ENCODE data around the gene DCC.

DCC gene

DNA sequence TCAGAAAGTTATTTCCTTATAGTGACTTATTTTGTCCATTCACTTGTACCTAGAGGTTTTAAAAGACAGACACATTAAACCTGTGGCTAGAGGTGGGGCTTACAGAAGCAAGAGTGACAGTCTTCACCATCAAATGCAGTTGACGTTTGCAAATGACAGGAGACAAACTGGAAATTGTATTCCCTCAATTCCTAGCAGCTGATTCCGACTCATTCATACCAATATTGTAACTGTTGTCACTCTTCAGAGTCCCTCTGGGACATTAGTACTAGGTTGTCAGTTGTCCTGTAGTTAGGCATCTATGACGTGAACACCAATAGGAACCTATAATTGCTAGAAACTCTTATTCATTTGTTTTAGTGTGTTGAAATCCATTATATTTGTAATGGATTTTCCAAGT, 794.7 kb downstream of the DCC start:
- no peak overlapping the region for H3K4me3 ChIP-seq (ENCODE audit: low read depth, low read length)

DNA sequence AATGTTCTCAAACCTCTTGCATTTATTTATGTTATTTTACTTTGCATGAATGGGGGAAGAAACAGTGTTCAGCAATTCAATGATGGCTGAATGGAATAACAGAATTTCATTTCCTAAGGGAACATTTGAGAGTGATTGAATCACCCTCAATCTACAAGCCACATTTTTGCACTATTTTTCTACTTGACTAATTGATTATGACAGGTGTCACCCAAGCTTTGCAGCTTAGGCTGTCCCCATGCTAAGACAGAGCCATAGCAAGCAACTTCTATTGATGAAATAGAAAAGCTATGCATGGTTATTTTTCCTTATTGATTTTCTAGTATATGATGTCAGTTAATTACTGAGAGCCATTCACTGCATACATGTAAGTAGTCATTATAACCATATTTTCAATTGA, 795.7 kb downstream of the DCC start:
- TF ChIP-seq, protein P1, sequence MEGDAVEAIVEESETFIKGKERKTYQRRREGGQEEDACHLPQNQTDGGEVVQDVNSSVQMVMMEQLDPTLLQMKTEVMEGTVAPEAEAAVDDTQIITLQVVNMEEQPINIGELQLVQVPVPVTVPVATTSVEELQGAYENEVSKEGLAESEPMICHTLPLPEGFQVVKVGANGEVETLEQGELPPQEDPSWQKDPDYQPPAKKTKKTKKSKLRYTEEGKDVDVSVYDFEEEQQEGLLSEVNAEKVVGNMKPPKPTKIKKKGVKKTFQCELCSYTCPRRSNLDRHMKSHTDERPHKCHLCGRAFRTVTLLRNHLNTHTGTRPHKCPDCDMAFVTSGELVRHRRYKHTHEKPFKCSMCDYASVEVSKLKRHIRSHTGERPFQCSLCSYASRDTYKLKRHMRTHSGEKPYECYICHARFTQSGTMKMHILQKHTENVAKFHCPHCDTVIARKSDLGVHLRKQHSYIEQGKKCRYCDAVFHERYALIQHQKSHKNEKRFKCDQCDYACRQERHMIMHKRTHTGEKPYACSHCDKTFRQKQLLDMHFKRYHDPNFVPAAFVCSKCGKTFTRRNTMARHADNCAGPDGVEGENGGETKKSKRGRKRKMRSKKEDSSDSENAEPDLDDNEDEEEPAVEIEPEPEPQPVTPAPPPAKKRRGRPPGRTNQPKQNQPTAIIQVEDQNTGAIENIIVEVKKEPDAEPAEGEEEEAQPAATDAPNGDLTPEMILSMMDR (IDR thresholded peaks at IDR 0.05; ENCODE audit: borderline replicate concordance, insufficient read depth, low read depth, low read length), result no peak
- no peak overlapping the region for H3K4me3 ChIP-seq (ENCODE audit: low read depth, low read length)

More for the DNA sequence above, 794.7 kb downstream of the DCC start:
- TF ChIP-seq, protein P1 (IDR thresholded peaks at IDR 0.05; ENCODE audit: borderline replicate concordance, insufficient read depth, low read depth, low read length), result no peak

DNA sequence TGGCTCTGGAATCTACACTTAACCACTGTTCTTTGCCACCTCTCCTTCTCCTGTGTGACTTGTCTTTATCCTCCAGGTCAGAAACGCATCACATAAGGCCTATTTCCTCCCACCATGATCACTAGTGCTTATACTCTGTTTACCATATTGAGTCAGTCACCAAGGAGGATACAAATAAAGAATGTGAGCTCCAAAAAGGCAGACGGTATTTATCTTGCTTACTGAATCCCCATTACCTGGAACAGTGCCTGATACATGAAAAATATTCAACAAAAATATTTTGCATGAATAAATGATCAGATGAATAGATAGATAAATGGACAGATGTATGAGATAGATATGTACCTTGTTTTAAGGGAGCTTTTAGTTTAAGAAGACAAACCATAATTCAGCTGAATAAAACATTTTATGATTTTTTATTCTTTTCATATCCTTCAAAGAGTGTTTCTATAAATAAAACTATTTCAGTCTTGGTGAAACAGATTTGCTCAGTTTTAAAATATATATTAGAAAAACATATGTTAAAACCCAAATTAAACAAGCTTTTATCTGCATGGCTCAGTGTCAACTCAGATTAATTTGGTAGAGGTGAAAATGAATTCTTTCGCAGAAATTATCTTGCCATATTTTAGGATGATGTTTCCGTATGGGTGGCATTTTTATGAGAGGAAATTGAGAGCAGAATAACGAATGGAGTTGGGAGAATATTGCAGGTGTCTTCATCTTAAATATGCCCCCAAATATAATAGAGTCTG, 799.9 kb downstream of the DCC start:
- TF ChIP-seq, protein P1 (IDR thresholded peaks at IDR 0.05; ENCODE audit: borderline replicate concordance, insufficient read depth, low read depth, low read length), result no peak
- no peak overlapping the region for H3K4me3 ChIP-seq (ENCODE audit: low read depth, low read length)

DNA sequence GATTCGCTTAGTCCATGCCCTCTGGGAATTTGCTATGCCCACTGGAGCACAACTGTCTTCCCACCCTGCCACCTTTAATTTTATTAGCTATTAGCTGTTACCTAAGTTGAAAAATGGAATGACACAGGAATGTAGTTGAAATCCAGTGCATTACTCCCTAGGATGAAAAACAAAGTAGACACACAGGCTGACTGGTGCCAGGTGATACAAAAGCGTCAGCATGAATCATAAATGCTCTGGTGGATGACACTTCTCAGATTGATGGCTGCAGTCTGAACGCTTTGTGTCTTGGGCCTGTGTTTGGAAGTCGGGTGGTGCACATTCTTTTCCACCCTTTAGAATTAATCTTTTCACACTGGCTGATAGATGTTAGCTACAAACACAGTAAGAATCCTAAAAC, 802.0 kb downstream of the DCC start:
- TF ChIP-seq, protein P1 (IDR thresholded peaks at IDR 0.05; ENCODE audit: borderline replicate concordance, insufficient read depth, low read depth, low read length), result no peak
- no peak overlapping the region for H3K4me3 ChIP-seq (ENCODE audit: low read depth, low read length)

DNA sequence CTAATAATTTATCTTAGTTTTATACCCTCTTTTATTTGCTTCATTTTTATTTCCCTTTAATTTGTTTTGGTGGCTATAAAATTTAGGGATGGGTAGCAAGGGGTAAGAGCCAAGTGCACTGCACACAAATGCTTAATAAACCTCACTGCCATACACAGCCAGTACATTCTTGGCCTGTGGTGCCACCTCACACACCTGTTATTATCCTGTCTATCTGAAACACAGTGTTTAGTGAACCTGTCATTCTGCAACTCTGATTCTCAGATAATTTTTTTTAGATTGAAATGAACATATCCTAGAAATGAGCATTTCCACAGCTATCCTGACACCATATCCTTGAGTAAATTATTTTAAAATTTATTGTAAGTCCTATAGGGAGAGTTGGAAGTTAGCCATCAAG, 807.5 kb downstream of the DCC start:
- H3K4me3 ChIP-seq (ENCODE audit: low read depth, low read length), result no peak overlapping the region
- TF ChIP-seq, protein P1 (IDR thresholded peaks at IDR 0.05; ENCODE audit: borderline replicate concordance, insufficient read depth, low read depth, low read length), result no peak

DNA sequence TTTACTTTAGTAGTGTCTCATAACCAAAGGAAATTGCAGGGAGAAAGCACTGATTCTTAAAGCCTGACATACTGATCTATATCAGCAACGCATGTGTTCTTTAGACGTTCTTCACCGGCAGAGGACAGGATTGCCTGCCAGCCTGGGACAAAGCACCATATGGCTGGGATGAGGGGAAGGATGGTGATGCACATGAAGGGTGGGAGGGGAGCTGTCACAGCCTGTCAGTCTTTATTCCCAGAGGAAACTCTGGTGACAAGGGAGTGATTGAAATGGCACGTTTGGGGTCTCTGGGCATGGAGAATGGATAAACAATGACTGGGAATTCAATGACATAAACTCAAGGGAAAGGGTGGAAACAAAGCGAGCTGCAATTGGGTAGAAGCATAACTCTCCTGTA, 808.1 kb downstream of the DCC start:
- TF ChIP-seq, protein P1 (IDR thresholded peaks at IDR 0.05; ENCODE audit: borderline replicate concordance, insufficient read depth, low read depth, low read length), result no peak
- no peak overlapping the region for H3K4me3 ChIP-seq (ENCODE audit: low read depth, low read length)

DNA sequence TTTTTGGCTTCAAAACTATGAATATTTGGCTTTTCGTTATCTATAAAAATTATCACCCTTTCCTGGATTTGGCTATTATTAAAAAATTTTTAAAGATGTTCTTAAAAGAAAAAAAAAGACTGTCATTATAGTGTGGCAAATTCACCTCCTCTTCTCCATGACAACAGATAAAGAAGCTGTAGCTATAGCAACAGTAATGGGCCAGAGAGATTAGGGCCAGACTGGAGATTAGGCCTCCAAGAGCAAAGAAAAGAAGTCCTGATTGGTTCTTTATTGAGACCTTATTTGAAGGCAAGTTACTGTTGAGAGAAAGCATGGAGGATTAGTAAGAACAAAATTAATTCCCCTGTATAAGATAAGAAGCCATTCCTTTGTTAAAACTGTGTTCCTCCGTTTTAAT, 812.5 kb downstream of the DCC start:
- TF ChIP-seq, protein P1 (IDR thresholded peaks at IDR 0.05; ENCODE audit: borderline replicate concordance, insufficient read depth, low read depth, low read length), result no peak
- no peak overlapping the region for H3K4me3 ChIP-seq (ENCODE audit: low read depth, low read length)
